GM19467 (cell line): ENCODE measurements around the gene ATF7.
"Not testable (repeated sequence)": the region's sequence is repeated elsewhere in the genome, so short reads cannot be mapped to it uniquely, and the experiment has no call there.

Experiments
- ATAC-seq: cut with Tn5 transposase; IDR thresholded peaks from one replicate; pipeline ENCODE4 v1.9.1; 2021; ENCODE audit warnings: mild to moderate bottlenecking, moderate library complexity; ENCODE audit not compliant: unreplicated experiment

Gene ATF7

GRCh38 chr12:53625946-53626701 lies at the start of gene ATF7:
ATF7 (minus strand) TSS chr12:53626382; CDS start chr12:53601000, 25,382 bp downstream.
- ATAC-seq: peak; percentile 93

DNA sequence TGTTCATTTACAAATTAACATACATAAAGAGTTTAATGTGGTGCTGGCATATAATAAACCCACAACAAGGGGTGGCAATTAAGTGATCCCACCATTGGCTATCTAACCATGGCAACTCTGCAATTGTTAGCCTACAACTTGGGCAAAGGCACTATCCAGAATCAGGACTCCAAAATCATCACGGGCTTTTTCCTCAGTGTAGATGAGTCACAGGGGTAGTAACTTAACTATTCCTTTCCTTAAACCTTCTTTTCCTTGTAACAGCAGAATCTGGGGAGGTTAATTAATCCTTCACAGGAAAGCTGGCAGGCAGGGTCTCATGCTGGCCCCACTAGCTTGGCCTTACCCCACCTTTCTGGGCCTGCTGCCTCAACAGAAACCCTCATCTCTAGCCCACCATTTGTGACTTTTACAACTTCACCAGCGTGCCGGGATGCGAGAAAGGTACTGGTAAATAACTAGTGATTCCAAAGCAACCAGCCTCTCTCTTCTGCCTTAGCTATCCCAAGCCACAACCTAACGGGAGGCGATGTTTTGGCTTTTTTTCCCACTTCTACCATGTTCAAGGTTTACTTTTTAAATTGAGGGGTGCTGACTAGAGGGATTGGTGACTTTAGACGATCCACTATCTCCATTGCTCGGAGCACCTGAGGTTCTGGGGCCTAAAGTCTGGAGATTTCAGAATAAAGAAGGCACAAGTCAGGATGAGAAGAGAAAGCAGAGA lies 49.0 kb upstream of the ATF7 start:
- ATAC-seq: no peak

GRCh38 chr12:53670971-53671370 lies 44.8 kb upstream of the ATF7 start:
- no peak for ATAC-seq

GRCh38 chr12:53670308-53670707 lies 44.1 kb upstream of the ATF7 start:
- no peak for ATAC-seq

DNA sequence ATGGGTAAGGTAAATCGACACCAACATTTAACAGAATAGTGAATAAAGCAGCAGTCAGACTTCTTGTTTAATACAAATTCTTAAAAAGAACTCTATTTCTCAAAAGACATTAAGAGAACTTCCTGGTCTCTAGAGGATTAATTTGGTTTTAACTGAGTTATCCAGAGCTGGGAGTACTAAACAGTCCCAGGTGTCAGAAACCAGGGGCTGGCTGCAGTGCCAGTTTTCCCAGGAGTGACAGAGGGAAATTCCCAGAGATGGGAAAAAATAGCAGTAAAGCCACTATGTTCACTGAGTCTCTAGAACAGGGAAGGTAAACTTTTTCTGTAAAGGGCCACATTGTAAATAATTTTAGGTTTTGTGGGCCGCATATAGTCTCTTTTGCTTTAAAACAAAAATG lies 40.9 kb upstream of the ATF7 start:
- no peak for ATAC-seq

DNA sequence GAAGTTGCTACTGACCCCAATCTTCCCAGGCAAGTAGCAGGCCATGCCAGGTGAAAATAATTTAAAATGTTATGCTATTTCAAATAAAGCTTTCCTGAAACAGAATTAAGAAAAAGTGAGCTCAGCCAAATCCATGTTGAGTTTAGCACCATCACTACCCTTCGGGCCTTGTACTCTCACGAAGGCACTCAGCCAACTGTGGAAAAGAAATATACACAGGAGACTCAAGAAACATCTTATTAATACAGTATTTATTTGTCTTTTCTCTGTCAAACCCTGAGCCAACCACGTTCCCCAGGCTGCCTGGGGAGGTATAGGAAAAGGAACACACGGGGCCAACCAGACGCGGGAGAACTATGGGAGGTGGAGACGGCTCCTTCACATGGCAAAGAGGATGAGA lies 38.8 kb upstream of the ATF7 start:
- ATAC-seq: no peak

DNA sequence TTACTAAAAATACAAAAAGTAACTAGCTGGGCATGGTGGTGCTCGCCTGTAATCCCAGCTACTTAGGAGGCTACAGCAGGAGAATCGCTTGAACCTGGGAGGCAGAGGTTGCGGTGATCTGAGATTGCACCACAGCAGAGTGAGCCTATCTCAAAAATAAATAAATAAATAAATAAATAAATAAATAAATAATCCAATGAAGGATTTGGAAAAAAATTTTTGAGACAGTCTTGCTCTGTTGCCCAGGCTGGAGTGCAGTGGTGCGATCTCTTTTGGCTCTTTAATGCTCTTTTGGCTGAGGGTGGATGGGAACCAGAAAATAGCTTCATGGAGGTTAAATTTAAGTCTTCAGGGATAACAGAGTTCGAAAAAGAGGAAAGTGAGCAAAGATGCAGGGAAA lies 38.0 kb upstream of the ATF7 start:
- ATAC-seq: no peak

GRCh38 chr12:53660041-53660440 lies 33.9 kb upstream of the ATF7 start:
- ATAC-seq: no peak

DNA sequence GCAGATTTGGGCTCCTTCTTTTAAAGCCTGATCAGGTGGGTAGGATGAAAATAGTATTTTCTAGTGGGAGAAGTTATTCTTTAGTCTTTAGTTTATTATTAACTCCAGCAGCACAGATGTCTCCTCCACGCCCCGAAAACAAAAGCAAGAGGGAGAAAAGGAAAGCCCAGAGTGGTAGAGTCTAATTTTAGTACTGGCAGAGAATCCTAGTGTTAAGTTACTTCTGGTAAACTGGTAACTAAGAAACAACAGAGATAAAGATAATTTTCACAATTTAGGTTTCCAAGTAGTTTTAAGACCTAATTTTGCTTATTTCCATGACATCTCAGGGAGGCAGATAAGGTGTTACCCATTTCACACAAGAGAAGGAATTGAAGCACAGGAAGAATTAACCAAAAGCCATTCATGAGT lies 33.4 kb upstream of the ATF7 start:
- ATAC-seq: no peak

- ATAC-seq: no peak
Observed at GRCh38 chr12:53659011-53659551, 32.9 kb upstream of the ATF7 start.

DNA sequence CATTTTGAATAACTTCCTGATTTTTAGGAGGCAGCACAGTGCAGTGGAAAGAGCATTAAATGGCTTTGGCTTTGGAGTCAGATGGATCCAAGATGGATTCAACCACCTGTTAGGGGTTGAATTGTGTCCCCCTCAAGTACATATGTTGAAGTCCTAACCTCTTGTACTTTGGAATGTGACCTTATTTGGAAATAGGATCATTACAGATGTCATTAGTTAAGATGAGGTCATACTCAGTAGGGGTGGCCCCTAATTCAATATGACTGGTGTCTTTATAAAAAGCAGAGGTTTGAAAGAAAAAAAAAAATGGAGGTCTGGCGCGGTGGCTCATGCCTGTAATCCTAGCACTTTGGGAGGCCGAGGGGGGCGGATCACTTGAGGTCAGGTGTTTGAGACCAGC lies 30.9 kb upstream of the ATF7 start:
- no peak for ATAC-seq

DNA sequence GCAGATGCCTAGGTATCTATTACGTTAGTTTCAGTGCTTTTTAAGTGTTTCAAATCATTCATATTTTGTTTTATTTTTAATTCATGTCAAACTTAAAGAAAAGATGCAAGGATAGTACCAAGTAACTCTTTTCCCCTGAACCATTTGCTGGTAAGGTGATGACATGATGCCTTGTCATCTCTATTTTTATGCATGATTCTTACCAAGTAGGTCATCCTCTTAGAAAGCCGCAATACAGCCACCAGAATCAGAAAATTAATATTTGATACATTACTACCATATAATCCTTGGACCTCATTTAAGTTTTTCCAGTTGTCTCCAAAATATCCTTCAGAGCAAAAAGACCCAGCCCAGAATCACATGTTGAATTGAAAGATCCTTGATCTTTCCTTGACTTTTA lies 27.4 kb upstream of the ATF7 start:
- no peak for ATAC-seq

DNA sequence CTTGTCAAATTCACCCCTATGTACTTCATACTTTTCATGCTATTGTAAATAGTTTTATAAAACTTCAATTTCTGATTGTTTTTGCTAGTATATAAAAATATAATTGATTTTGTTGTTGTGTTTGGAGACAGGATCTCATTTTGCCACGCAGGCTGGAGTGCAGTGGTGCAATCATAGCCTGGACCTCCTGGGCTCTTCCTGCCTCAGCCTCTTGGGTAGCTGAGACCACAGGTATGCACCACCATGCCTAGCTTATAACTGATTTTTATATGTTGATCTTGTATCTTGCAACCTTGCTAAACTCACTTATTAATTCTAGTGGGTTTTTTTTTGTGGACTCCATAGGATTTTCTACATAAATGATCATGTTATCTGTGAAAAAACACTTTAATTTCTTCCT lies 26.2 kb upstream of the ATF7 start:
- no peak for ATAC-seq

GRCh38 chr12:53651737-53652136 lies 25.6 kb upstream of the ATF7 start:
- ATAC-seq: no peak

- ATAC-seq: not testable (repeated sequence)
Observed at GRCh38 chr12:53646300-53646699, 20.1 kb upstream of the ATF7 start.

DNA sequence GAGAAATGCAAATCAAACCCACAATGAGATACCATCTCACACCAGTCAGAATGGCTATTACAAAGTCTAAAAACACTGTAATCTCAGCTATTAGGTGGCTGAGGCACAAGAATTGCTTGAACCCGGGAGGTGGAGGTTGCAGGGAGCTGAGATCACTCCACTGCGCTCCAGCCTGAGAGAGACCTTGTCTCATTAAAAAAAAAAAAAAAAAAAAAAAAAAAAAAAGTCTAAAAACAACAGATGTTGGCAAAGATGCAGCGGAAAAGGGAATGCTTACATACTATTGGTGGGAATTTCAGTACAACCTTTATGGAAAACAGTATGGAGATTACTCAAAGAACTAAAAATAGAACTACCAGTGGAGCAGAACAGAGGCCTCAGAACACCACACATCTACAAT lies 19.0 kb upstream of the ATF7 start:
- ATAC-seq: no peak

DNA sequence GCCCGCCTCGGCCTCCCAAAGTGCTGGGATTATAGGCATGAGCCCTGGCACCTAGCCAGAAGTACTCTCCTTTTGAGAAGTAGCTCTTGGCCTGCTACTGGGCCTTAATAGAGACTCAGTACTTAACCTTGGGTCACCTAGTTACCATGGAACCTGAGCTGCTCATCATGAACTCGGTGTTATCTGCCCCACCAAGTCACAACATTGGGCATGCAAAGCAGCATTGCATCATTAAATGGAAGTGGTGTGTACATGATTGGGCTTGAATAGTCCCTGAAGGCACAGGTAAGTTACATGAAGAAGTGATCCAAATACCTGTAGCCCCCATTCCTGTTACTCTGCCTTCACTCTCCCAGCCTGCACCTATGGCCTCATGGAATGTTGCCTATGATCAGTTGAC lies 18.0 kb upstream of the ATF7 start:
- ATAC-seq: no peak

GRCh38 chr12:53643232-53643979 lies 17.2 kb upstream of the ATF7 start:
- no peak for ATAC-seq

DNA sequence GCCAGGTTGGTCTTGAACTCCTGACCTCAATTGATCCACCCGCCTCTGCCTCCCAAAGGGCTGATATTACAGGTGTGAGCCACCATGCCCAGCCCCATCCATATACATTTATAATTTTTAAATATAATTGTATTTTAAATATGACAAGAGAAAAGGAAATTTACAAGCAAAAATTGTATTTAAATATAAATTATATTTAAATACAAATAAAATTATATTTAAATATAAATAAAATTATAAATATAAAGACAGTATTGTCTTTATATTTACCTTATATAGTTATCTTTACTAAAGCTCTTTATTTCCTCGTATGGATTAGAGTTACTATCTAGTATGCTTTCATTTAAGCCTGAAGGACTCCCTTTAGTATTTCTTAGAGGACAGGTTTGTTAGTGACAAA lies 11.9 kb upstream of the ATF7 start:
- ATAC-seq: no peak

DNA sequence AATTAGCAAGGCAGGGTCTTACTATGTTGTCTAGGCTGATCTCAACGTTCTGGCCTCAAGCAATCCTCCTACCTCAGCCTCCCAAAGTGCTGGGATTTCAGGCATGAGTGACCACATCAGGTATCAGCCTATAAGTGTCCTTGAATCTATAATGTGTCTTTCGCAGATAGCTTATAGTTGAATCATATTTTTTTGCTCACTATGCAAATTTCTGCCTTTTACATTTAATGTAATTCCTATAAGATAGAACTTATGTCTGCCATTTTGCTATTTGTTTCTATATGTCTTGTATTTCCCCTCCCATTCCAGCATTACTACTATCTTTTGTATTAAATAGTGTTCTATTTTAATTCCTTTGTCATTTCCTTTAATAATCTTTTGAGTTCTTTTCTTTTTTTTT lies 10.5 kb upstream of the ATF7 start:
- ATAC-seq: no peak

DNA sequence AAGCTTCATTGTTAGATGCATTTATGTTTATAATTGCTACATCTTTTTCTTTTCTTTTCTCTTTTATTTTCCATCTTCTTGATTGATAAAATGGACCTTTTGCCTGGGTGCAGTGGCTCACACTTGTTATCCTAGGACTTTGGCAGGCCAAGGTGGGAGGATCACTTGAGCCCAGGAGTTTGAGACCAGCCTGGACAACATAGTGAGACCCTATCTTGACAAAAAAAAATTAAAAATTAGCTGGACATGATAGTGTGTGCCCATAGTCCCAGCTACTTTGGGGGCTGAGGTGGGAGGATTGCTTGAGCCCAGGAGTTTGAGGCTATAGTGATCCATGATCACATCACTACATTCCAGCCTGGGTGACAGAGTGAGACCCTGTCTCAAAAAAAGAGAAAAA lies 9.5 kb upstream of the ATF7 start:
- not testable (repeated sequence) for ATAC-seq

- ATAC-seq: no peak
Observed at GRCh38 chr12:53631721-53632120, 5.5 kb upstream of the ATF7 start.
